Measurements from ENCODE around the gene AFAP1L1.
A peak's percentile ranks its signal among the peaks of the same experiment; 100 is the strongest.

The AFAP1L1 gene

GRCh38 chr5:149240354-149240998 lies 31.2 kb upstream of the AFAP1L1 start:
- Histone ChIP-seq H3K4me3 (ENCODE audit: low read depth in 1 of 2, low read length in 1 of 2) (peak overlapping the region; percentile 3 to 23), H3K4me1 (ENCODE audit: control insufficient read depth in 1 of 2, insufficient read depth in 1 of 2, low read depth in 1 of 2, low read length in 1 of 2) (peaks cover 12 to 17% of the 10 kb centered on the region in 2 experiments), H3K27me3 (no peaks in the 10 kb centered on the region), H3K36me3 (no peaks in the 10 kb centered on the region), H3K27ac (peak overlapping the region; percentile 57), H3K9me3 (no peaks in the 10 kb centered on the region)
- TF ChIP-seq, protein P1, sequence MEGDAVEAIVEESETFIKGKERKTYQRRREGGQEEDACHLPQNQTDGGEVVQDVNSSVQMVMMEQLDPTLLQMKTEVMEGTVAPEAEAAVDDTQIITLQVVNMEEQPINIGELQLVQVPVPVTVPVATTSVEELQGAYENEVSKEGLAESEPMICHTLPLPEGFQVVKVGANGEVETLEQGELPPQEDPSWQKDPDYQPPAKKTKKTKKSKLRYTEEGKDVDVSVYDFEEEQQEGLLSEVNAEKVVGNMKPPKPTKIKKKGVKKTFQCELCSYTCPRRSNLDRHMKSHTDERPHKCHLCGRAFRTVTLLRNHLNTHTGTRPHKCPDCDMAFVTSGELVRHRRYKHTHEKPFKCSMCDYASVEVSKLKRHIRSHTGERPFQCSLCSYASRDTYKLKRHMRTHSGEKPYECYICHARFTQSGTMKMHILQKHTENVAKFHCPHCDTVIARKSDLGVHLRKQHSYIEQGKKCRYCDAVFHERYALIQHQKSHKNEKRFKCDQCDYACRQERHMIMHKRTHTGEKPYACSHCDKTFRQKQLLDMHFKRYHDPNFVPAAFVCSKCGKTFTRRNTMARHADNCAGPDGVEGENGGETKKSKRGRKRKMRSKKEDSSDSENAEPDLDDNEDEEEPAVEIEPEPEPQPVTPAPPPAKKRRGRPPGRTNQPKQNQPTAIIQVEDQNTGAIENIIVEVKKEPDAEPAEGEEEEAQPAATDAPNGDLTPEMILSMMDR (IDR thresholded peaks at IDR 0.05) = no peak

GRCh38 chr5:149242339-149242738 lies 29.3 kb upstream of the AFAP1L1 start:
- H3K9me3 ChIP-seq = no peaks in the 10 kb centered on the region
- H3K36me3 ChIP-seq = no peaks in the 10 kb centered on the region
- TF ChIP-seq, protein P1 (IDR thresholded peaks at IDR 0.05) = no peak
- no peaks in the 10 kb centered on the region for H3K27me3 ChIP-seq
- no peak overlapping the region for H3K4me3 ChIP-seq (ENCODE audit: low read depth in 1 of 2, low read length in 1 of 2)
- H3K27ac ChIP-seq = no peak overlapping the region
- peaks cover 12 to 17% of the 10 kb centered on the region in 2 experiments for H3K4me1 ChIP-seq (ENCODE audit: control insufficient read depth in 1 of 2, insufficient read depth in 1 of 2, low read depth in 1 of 2, low read length in 1 of 2)

GRCh38 chr5:149246906-149247305 lies 24.8 kb upstream of the AFAP1L1 start:
- Histone ChIP-seq H3K27me3 (no peaks in the 10 kb centered on the region), H3K27ac (no peak overlapping the region), H3K4me1 (ENCODE audit: control insufficient read depth in 1 of 2, insufficient read depth in 1 of 2, low read depth in 1 of 2, low read length in 1 of 2) (no peaks in the 10 kb centered on the region), H3K9me3 (no peaks in the 10 kb centered on the region), H3K4me3 (ENCODE audit: low read depth in 1 of 2, low read length in 1 of 2) (no peak overlapping the region), H3K36me3 (no peaks in the 10 kb centered on the region)
- TF ChIP-seq, protein P1 (IDR thresholded peaks at IDR 0.05) = no peak

DNA sequence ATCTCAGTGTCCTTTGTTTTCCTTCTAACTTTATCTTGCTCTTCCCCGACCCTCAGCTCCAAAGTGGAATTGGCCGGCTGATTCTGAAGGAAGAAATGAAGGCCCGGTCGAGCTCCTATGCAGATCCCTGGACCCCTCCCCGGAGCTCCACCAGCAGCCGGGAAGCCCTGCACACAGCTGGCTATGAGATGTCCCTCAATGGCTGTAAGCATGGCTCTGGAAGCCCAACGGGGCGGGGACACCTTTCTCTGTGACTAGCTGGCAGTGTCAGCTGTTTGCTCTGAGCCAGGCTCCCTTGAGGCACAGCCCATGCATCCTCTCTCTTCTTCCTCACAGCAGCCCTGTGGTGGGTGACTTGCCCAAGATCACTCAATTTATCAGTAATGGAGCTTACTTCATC lies 23.9 kb upstream of the AFAP1L1 start:
- no peaks in the 10 kb centered on the region for H3K27me3 ChIP-seq
- no peak overlapping the region for H3K27ac ChIP-seq
- TF ChIP-seq, protein P1 (IDR thresholded peaks at IDR 0.05) = no peak
- no peaks in the 10 kb centered on the region for H3K9me3 ChIP-seq
- no peaks in the 10 kb centered on the region for H3K36me3 ChIP-seq
- H3K4me1 ChIP-seq (ENCODE audit: control insufficient read depth in 1 of 2, insufficient read depth in 1 of 2, low read depth in 1 of 2, low read length in 1 of 2) = no peaks in the 10 kb centered on the region
- H3K4me3 ChIP-seq (ENCODE audit: low read depth in 1 of 2, low read length in 1 of 2) = no peak overlapping the region

DNA sequence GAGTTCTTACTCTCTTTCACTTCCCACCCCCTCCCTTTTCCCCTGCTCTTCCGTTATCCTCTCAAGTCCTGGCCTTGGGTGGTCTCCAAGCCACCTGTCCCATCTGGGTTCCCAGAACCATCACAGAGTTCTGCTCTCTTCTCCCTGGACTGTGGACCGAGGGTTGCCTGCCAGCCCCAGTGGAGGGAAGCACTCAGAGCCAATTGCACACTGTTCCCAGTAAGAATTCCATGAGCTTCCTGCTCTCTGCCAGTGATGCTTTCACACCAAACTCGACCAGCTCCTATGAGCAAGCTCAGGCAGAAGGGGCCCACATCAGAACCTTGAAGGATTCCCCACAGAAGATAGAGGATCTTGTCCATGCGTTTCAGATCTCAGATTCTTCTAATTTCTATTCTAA lies 20.1 kb upstream of the AFAP1L1 start:
- no peaks in the 10 kb centered on the region for H3K4me1 ChIP-seq (ENCODE audit: control insufficient read depth in 1 of 2, insufficient read depth in 1 of 2, low read depth in 1 of 2, low read length in 1 of 2)
- no peak overlapping the region for H3K27ac ChIP-seq
- TF ChIP-seq, protein P1 (IDR thresholded peaks at IDR 0.05) = no peak
- peaks cover 6% of the 10 kb centered on the region for H3K27me3 ChIP-seq
- H3K4me3 ChIP-seq (ENCODE audit: low read depth in 1 of 2, low read length in 1 of 2) = no peak overlapping the region
- no peaks in the 10 kb centered on the region for H3K9me3 ChIP-seq
- no peaks in the 10 kb centered on the region for H3K36me3 ChIP-seq

Data from neutrophil (primary cell).